OCI-LY1 (cell line): Measurements from ENCODE around the gene FGD4.
"Not testable (repeated sequence)": the region's sequence is repeated elsewhere in the genome, so short reads cannot be mapped to it uniquely, and the experiment has no call there.

Experiments
- H2AFZ ChIP-seq: fragments of 200-600 bp; sonication (generic), shearing (Covaris generic); 2 replicates; pipeline ENCODE4 v1.6.0; 2014; ENCODE audit warnings: antibody characterized with exemption, mild to moderate bottlenecking, low read length
- H3F3A ChIP-seq: fragments of 200-600 bp; sonication (generic), shearing (Covaris generic); 2 replicates; pipeline ENCODE4 v1.6.0; 2014; ENCODE audit warnings: mild to moderate bottlenecking, antibody characterized with exemption, low read length, moderate library complexity; ENCODE audit not compliant: insufficient read depth
- H3K27ac ChIP-seq: fragments of 200-600 bp; sonication (generic); 2 replicates; pipeline ENCODE4 v1.5.1; 2014; ENCODE audit warnings: low read length, mixed run types, mild to moderate bottlenecking, low read depth; ENCODE audit not compliant: poor library complexity, severe bottlenecking
- H3K27me3 ChIP-seq: fragments of 200-600 bp; sonication (generic); 2 replicates; pipeline ENCODE4 v1.6.0; 2014; ENCODE audit warnings: antibody characterized with exemption, mild to moderate bottlenecking, low read length, moderate library complexity; ENCODE audit not compliant: insufficient read depth
- H3K36me3 ChIP-seq: fragments of 200-600 bp; sonication (generic); 2 replicates; pipeline ENCODE4 v1.6.1; 2014; ENCODE audit warnings: mild to moderate bottlenecking, antibody characterized with exemption, low read length, moderate library complexity, mixed read lengths; ENCODE audit not compliant: insufficient read depth
- H3K4me1 ChIP-seq: fragments of 200-600 bp; sonication (generic); 2 replicates; pipeline ENCODE4 v1.5.1; 2014; ENCODE audit warnings: mild to moderate bottlenecking, low read length, moderate library complexity; ENCODE audit not compliant: insufficient read depth, severe bottlenecking
- H3K4me2 ChIP-seq: fragments of 200-600 bp; sonication (generic), shearing (Covaris generic); 2 replicates; pipeline ENCODE4 v1.6.1; 2014; ENCODE audit warnings: low read length
- H3K4me3 ChIP-seq: fragments of 200-600 bp; sonication (generic); 2 replicates; pipeline ENCODE4 v1.5.1; 2014; ENCODE audit warnings: low read length, low read depth, mild to moderate bottlenecking, mixed read lengths; ENCODE audit not compliant: poor library complexity, severe bottlenecking
- H3K79me2 ChIP-seq: fragments of 200-600 bp; shearing (Covaris generic); 2 replicates; pipeline ENCODE4 v1.6.1; 2016; ENCODE audit warnings: mixed run types, low read length, mixed read lengths; ENCODE audit not compliant: insufficient read depth
- H3K9ac ChIP-seq: fragments of 200-600 bp; sonication (generic), shearing (Covaris generic); 2 replicates; pipeline ENCODE4 v1.6.1; 2014; ENCODE audit warnings: mild to moderate bottlenecking, low read length, mixed read lengths
- H3K9me2 ChIP-seq: fragments of 200-600 bp; sonication (generic), shearing (Covaris generic); 2 replicates; pipeline ENCODE4 v1.6.1; 2014; ENCODE audit warnings: low read depth, mild to moderate bottlenecking, low read length, mixed read lengths
- H3K9me3 ChIP-seq: fragments of 200-600 bp; shearing (Covaris generic); 2 replicates; pipeline ENCODE4 v1.6.1; 2014; ENCODE audit warnings: low read length, mixed read lengths
- H4K20me1 ChIP-seq: fragments of 200-600 bp; sonication (generic), shearing (Covaris generic); 2 replicates; pipeline ENCODE4 v1.6.0; 2016; ENCODE audit warnings: mild to moderate bottlenecking, low read length; ENCODE audit not compliant: insufficient read depth
- EZH2 ChIP-seq: fragments of 200-600 bp; sonication (generic), shearing (Covaris generic); IDR thresholded peaks from 2 replicates; pipeline ENCODE4 v1.8.0; 2017; ENCODE audit warnings: borderline replicate concordance, mixed run types, mild to moderate bottlenecking, antibody characterized with exemption, low read length, moderate library complexity, mixed read lengths
- TF ChIP-seq, protein P1 (sequence below): fragments of 200-600 bp; sonication (generic), shearing (Covaris generic); IDR thresholded peaks from 2 replicates; pipeline ENCODE4 v1.5.1; 2017; ENCODE audit warnings: mild to moderate bottlenecking, antibody characterized with exemption, low read length, moderate library complexity, mixed read lengths

The FGD4 gene

DNA sequence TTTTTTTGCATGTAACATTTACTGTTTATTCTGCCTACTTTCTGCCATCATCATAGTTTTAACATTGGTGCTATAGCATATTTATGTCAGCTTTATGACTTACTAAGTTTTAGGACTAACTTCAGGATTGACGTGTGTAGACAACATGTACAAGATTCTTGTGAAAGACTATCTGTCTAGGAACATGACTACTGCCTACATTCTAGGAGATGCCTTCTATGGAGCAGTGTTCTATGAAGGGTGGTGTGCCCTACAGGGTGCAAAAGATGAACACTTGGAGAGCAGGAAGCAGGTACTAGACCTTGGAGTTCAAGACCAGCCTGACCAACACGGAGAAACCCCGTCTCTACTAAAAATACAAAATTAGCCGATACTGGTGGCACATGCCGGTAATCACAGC lies 118.6 kb downstream of the FGD4 start:
- H3K27me3 ChIP-seq = no peaks in the 10 kb centered on the region
- H3K9me2 ChIP-seq = no peaks in the 10 kb centered on the region
- no peaks in the 10 kb centered on the region for H3K79me2 ChIP-seq
- no peak overlapping the region for H3K9ac ChIP-seq
- H3F3A ChIP-seq = peaks cover 12% of the 10 kb centered on the region
- H3K36me3 ChIP-seq = no peaks in the 10 kb centered on the region
- peaks cover 45% of the 10 kb centered on the region for H3K4me1 ChIP-seq
- H3K9me3 ChIP-seq = no peaks in the 10 kb centered on the region
- no peak overlapping the region for H3K4me2 ChIP-seq
- TF ChIP-seq, protein P1, sequence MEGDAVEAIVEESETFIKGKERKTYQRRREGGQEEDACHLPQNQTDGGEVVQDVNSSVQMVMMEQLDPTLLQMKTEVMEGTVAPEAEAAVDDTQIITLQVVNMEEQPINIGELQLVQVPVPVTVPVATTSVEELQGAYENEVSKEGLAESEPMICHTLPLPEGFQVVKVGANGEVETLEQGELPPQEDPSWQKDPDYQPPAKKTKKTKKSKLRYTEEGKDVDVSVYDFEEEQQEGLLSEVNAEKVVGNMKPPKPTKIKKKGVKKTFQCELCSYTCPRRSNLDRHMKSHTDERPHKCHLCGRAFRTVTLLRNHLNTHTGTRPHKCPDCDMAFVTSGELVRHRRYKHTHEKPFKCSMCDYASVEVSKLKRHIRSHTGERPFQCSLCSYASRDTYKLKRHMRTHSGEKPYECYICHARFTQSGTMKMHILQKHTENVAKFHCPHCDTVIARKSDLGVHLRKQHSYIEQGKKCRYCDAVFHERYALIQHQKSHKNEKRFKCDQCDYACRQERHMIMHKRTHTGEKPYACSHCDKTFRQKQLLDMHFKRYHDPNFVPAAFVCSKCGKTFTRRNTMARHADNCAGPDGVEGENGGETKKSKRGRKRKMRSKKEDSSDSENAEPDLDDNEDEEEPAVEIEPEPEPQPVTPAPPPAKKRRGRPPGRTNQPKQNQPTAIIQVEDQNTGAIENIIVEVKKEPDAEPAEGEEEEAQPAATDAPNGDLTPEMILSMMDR = no peak
- no peak for TF ChIP-seq EZH2
- no peaks in the 10 kb centered on the region for H4K20me1 ChIP-seq
- no peak overlapping the region for H2AFZ ChIP-seq
- no peak overlapping the region for H3K27ac ChIP-seq
- no peak overlapping the region for H3K4me3 ChIP-seq

DNA sequence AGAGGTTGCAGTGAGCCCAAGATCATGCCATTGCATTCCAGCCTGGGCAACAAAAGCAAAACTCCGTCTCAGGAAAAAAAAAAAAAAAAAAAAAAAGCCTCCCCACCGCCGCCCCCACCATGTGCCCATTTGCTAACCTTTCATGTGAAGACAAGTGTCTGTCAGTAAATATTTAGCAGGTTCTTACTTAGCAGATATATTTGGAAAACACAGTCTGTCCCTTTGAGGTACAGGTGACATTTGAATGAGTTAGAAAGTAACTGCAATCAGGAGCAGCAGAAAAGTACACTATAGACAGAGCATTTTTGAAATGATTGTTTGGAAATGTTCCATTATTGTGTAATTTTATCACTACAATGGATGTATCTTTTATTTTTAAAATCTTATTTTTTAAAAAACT lies 119.7 kb downstream of the FGD4 start:
- Histone ChIP-seq H4K20me1 (no peaks in the 10 kb centered on the region), H3K27ac (no peak overlapping the region), H3K79me2 (no peaks in the 10 kb centered on the region), H2AFZ (no peak overlapping the region), H3K9me2 (no peaks in the 10 kb centered on the region), H3K36me3 (no peaks in the 10 kb centered on the region), H3K9me3 (no peaks in the 10 kb centered on the region), H3K4me1 (peaks cover 56% of the 10 kb centered on the region), H3K27me3 (no peaks in the 10 kb centered on the region), H3K9ac (no peak overlapping the region), H3K4me3 (no peak overlapping the region), H3K4me2 (no peak overlapping the region), H3F3A (peaks cover 17% of the 10 kb centered on the region)
- TF ChIP-seq EZH2 = no peak
- TF ChIP-seq, protein P1 = no peak

DNA sequence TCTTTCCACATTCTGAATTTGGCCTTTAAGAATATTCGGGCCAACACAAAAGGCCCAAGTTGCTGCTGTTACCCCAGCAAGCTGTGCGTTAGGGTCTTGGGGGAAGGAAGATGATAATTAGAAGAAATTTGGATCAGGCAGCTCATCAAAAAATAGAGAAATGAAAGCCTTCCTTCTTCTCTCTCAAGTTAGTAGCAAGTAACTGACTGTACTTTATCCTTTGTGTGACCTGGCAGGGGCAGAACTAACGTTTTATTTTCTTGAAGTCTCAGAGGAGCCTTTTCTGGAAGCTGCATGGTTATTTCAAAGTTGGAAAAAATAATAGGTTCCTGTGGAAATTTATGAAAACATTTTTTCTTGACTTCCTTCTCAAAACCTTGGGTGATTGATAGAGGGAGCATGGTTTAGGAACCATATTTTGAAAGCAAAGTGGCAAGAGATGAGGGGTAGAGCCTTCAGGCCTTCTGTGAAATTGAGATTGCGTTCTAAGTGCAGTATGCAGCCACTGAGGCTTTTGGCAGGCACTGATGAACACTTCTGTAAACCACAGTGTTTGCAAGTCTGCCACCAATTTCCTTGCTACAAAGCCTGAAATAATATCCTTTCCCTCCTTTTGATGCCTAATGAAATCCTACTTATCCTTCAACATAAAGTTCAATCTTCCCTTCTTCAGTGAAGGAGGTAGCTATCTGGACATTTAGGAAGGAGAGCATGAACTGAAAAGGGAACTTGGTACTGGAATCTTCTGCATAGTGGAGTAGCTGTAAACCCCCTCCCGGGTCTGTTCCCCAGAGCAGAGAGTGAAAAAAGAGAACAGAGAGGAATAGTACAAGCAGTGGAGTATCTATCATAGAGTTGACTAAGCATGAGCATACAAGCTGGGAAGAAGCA lies 123.2 kb downstream of the FGD4 start:
- Histone ChIP-seq H3K4me3 (peak overlapping the region; percentile 32), H3F3A (peaks cover 17% of the 10 kb centered on the region), H3K9me3 (no peaks in the 10 kb centered on the region), H3K36me3 (no peaks in the 10 kb centered on the region), H3K79me2 (no peaks in the 10 kb centered on the region), H3K9me2 (no peaks in the 10 kb centered on the region), H2AFZ (peak overlapping the region; percentile 43), H4K20me1 (no peaks in the 10 kb centered on the region), H3K27me3 (no peaks in the 10 kb centered on the region), H3K4me1 (peaks cover 59% of the 10 kb centered on the region), H3K27ac (peak overlapping the region; percentile 98), H3K4me2 (peak overlapping the region; percentile 50), H3K9ac (peak overlapping the region; percentile 52)
- TF ChIP-seq, protein P1 = no peak
- no peak for TF ChIP-seq EZH2

DNA sequence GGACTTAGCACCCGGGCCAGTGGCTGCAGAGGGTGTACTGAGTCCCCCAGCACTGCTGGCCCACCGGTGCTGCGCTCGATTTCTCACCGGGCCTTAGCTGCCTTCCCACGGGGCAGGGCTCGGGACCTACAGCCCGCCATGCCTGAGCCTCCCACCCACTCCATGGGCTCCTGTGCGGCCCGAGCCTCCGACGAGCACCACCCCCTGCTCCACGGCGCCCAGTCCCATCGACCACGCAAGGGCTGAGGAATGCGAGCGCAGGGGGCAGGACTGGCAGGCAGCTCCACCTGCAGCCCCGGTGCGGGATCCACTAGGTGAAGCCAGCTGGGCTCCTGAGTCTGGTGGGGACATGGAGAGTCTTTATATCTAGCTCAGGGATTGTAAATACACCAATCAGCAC lies 126.4 kb downstream of the FGD4 start:
- H3K9me2 ChIP-seq, H2AFZ ChIP-seq, H3K27me3 ChIP-seq, H3K4me3 ChIP-seq, H3K9me3 ChIP-seq, H3K27ac ChIP-seq, H3K9ac ChIP-seq, H3K4me2 ChIP-seq, H3K36me3 ChIP-seq, H4K20me1 ChIP-seq, H3K79me2 ChIP-seq: not testable (repeated sequence)
- Histone ChIP-seq H3F3A (peaks cover 17% of the 10 kb centered on the region), H3K4me1 (peaks cover 67% of the 10 kb centered on the region)

DNA sequence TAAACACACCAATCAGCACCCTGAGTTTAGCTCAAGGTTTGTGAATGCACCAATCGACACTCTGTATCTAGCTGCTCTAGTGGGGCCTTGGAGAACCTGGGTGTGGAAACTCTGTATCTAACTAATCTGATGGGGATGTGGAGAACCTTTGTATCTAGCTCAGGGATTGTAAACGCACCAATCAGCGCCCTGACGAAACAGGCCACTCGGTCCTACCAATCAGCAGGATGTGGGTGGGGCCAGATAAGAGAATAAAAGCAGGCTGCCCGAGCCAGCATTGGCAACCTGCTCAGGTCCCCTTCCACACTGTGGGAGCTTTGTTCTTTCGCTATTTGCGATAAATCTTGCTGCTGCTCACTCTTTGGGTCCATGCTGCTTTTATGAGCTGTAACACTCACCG lies 127.0 kb downstream of the FGD4 start:
- H3K9me2 ChIP-seq, H3K4me3 ChIP-seq, H3K4me2 ChIP-seq, H3K27me3 ChIP-seq, H3K36me3 ChIP-seq, H4K20me1 ChIP-seq, H3K79me2 ChIP-seq, H3K9me3 ChIP-seq, H3K27ac ChIP-seq, H2AFZ ChIP-seq, H3K9ac ChIP-seq: not testable (repeated sequence)
- peaks cover 62% of the 10 kb centered on the region for H3K4me1 ChIP-seq
- peaks cover 17% of the 10 kb centered on the region for H3F3A ChIP-seq
